Ovary (tissue), 9 donors: Measurements from ENCODE around the gene UNC45B. TPM values are rescaled to one million over a fixed set of nuclear protein-coding genes. Genes with fewer than 3 reads are reported as not detected.

Source experiments
- DNase-seq, 5 donors: peaks; one replicate each; pipeline ENCODE4 v3.0.0-alpha.2; 2019 to 2020
- H3K27ac ChIP-seq, 2 donors: fragments of 200-600 bp; one replicate each; pipeline versions ENCODE4 v1.5.1 to v1.8.0; 2019 to 2022
- H3K27me3 ChIP-seq: fragments of 200-600 bp; one replicate; pipeline ENCODE4 v1.8.0; 2022
- H3K36me3 ChIP-seq: fragments of 200-600 bp; sonication (generic); one replicate; pipeline ENCODE4 v1.5.1; 2019
- H3K4me1 ChIP-seq: one replicate; pipeline ENCODE4 v1.8.1; 2013; ENCODE audit warnings: mild to moderate bottlenecking, moderate library complexity; ENCODE audit not compliant: insufficient read depth
- H3K4me3 ChIP-seq: fragments of 200-600 bp; sonication (generic); one replicate; pipeline ENCODE4 v1.5.1; 2017
- H3K9me3 ChIP-seq, 2 donors: fragments of 200-600 bp in 1 of 2; sonication (generic) in 1 of 2; one replicate each; pipeline versions ENCODE4 v1.5.1 to v1.8.1; 2013 to 2019; ENCODE audit warnings: mild to moderate bottlenecking in 1 of 2, moderate library complexity in 1 of 2
- CTCF ChIP-seq, 3 donors: fragments of 450-650 bp in 2 of 3; fragments of 200-600 bp in 1 of 3; IDR thresholded peaks; one replicate each; pipeline versions ENCODE4 v1.5.1 to v1.8.0; 2016 to 2022; ENCODE audit warnings: antibody characterized with exemption in 3 of 3, mild to moderate bottlenecking in 1 of 3
- EP300 ChIP-seq: sonication (generic); formaldehyde crosslinking; IDR thresholded peaks from one replicate; pipeline ENCODE4 v1.6.1; 2017; ENCODE audit warnings: antibody characterized with exemption
- POLR2A ChIP-seq: fragments of 450-650 bp; IDR thresholded peaks from one replicate; pipeline ENCODE4 v1.6.1; 2017; ENCODE audit warnings: antibody characterized with exemption, mild to moderate bottlenecking, moderate library complexity
- WGBS, 3 donors: extraction: QIAGEN DNeasy Blood & Tissue Kit in 1 of 3; methylation state at CpG; one replicate each; pipeline versions ENCODE4 v1.1.5 to v1.1.7; 2013 to 2017; 5-methylcytosine and 5-hydroxymethylcytosine counted together
- intact Hi-C, 4 donors: fragments of 100-400 bp; cut with DNase I; formaldehyde crosslinking; loops; one replicate each; pipeline versions ENCODE4 v1.11.0 to v1.15.1; 2022 to 2023
- polyA plus RNA-seq, 2 donors: library from polyadenylated mRNA; stranded (reverse); fragments of 200-250 nt in 1 of 2; fragments of 350-450 nt in 1 of 2; fragmentation: Illumina TruSeq in 1 of 2; extraction: RNeasy Lipid Tissue Mini Kit (QIAGEN cat#74804) in 1 of 2; gene quantifications; one replicate each; pipeline ENCODE4 v1.2.3, GENCODE V29; 2013 to 2014
- total RNA-seq, 7 donors: library from RNA; depleted of rRNA in 2 of 7; stranded (reverse); fragments of >200 nt in 2 of 7; fragmentation: NEBNext Ultra II Directional in 3 of 7; extraction: Animal tissue kit (Norgen Biotek cat#: 25700) in 3 of 7; gene quantifications; one replicate each; pipeline versions ENCODE4 v1.1.0 to v1.2.4, GENCODE V29; 2016 to 2023
- donor health status: DM: no; HTN: no; CAD: no; lungs with moderate emphysema.
- donor health status: DM: no; HTN: no; CAD: no.
- donor health status: Bipolar disorder and iron deficiency.
- donor health status: DM: yes; HTN: yes; CAD: no.
- donor health status: DM: no; HTN: no; CAD: no.
- donor health status: DM: yes; HTN: yes; CAD: no.

The UNC45B gene
- total and polyA plus RNA-seq, 9 donors, result 0.05 to 0.10 (median 0.05) TPM; not detected in 4

- DNase-seq, result no peak
- H3K4me1 ChIP-seq, result peaks cover 7% of the 10 kb centered on the region
- 45 to 63% (median 58%) methylated on average over 8 of the region's 8 CpGs for WGBS, 3 donors
- no peaks in the 10 kb centered on the region for H3K27me3 ChIP-seq
- no peak for TF ChIP-seq POLR2A
- no peak for TF ChIP-seq EP300
- TF ChIP-seq CTCF (IDR thresholded peaks at IDR 0.05), result no peak
- peak overlapping the region; percentile 88 for H3K4me3 ChIP-seq
- H3K36me3 ChIP-seq, result no peaks in the 10 kb centered on the region
- H3K9me3 ChIP-seq, result no peaks in the 10 kb centered on the region
- intact Hi-C loops, result no loop called here
- no peak overlapping the region for H3K27ac ChIP-seq
Observed at GRCh38 chr17:35142467-35142796, 5.2 kb upstream of the UNC45B start.

GRCh38 chr17:35144840-35145239 lies 2.8 kb upstream of the UNC45B start:
- Histone ChIP-seq H3K27ac (no peak overlapping the region), H3K4me3 (no peak overlapping the region), H3K9me3 (no peaks in the 10 kb centered on the region), H3K4me1 (peaks cover 7% of the 10 kb centered on the region), H3K27me3 (no peaks in the 10 kb centered on the region), H3K36me3 (no peaks in the 10 kb centered on the region)
- 76 to 80% (median 77%) methylated on average over 4 of the region's 4 CpGs for WGBS, 3 donors
- intact Hi-C loops, result no loop called here
- no peak for DNase-seq
- no peak for TF ChIP-seq POLR2A
- no peak for TF ChIP-seq EP300
- no peak for TF ChIP-seq CTCF (IDR thresholded peaks at IDR 0.05)

- no peak for DNase-seq
- no peak for TF ChIP-seq POLR2A
- TF ChIP-seq CTCF (IDR thresholded peaks at IDR 0.05), result no peak
- no peak for TF ChIP-seq EP300
- Histone ChIP-seq H3K27me3 (no peaks in the 10 kb centered on the region), H3K4me3 (no peak overlapping the region), H3K27ac (no peak overlapping the region), H3K4me1 (peaks cover 2% of the 10 kb centered on the region), H3K36me3 (no peaks in the 10 kb centered on the region), H3K9me3 (no peaks in the 10 kb centered on the region)
- 28 to 44% (median 37%) methylated on average over 4 of the region's 4 CpGs for WGBS, 3 donors
- intact Hi-C loops, result no loop called here
Observed at GRCh38 chr17:35146214-35146833, 1.3 kb upstream of the UNC45B start.

GRCh38 chr17:35148144-35148543 lies 527 bp downstream of the UNC45B start:
- no peak for TF ChIP-seq EP300
- no peak for TF ChIP-seq CTCF (IDR thresholded peaks at IDR 0.05)
- TF ChIP-seq POLR2A, result no peak
- Histone ChIP-seq H3K27me3 (no peaks in the 10 kb centered on the region), H3K27ac (no peak overlapping the region), H3K9me3 (no peaks in the 10 kb centered on the region), H3K36me3 (no peaks in the 10 kb centered on the region), H3K4me3 (no peak overlapping the region), H3K4me1 (no peaks in the 10 kb centered on the region)
- intact Hi-C loops, result no loop called here
- WGBS, 3 donors, result 61 to 74% (median 73%) methylated on average over 9 of the region's 9 CpGs
- DNase-seq, result no peak
